Ishikawa (cell line): ENCODE results near the gene ANKRD66.

ENCODE experiments used
- CEBPB ChIP-seq: IDR thresholded peaks from 2 replicates; pipeline ENCODE4 v1.6.1; 2012
- CREB1 ChIP-seq: IDR thresholded peaks from 2 replicates; pipeline ENCODE4 v1.6.1; 2012; ENCODE audit warnings: low read depth
- EGR1 ChIP-seq: IDR thresholded peaks from 2 replicates; pipeline ENCODE4 v1.6.1; 2012
- EP300 ChIP-seq: IDR thresholded peaks from 2 replicates; pipeline ENCODE4 v1.6.1; 2012; ENCODE audit warnings: borderline replicate concordance
- FOXM1 ChIP-seq: IDR thresholded peaks from 2 replicates; pipeline ENCODE4 v1.6.1; 2012; ENCODE audit warnings: low read depth, borderline replicate concordance
- MAX ChIP-seq: IDR thresholded peaks from 2 replicates; pipeline ENCODE4 v1.6.1; 2012
- NFIC ChIP-seq: IDR thresholded peaks from 2 replicates; pipeline ENCODE4 v1.6.1; 2012
- RAD21 ChIP-seq: IDR thresholded peaks from 2 replicates; pipeline ENCODE4 v1.6.1; 2012; ENCODE audit warnings: low read depth
- TAF1 ChIP-seq: IDR thresholded peaks from 2 replicates; pipeline ENCODE4 v1.6.1; 2012; ENCODE audit warnings: low read depth, mild to moderate bottlenecking
- TEAD4 ChIP-seq: IDR thresholded peaks from 2 replicates; pipeline ENCODE4 v1.6.1; 2012
- USF1 ChIP-seq: IDR thresholded peaks from 2 replicates; pipeline ENCODE4 v1.6.1; 2012
- YY1 ChIP-seq: IDR thresholded peaks from 2 replicates; pipeline ENCODE4 v1.6.1; 2012; ENCODE audit warnings: low read depth
- ZBTB7A ChIP-seq: IDR thresholded peaks from 2 replicates; pipeline ENCODE4 v1.6.1; 2012; ENCODE audit warnings: low read depth

ANKRD66 gene

DNA sequence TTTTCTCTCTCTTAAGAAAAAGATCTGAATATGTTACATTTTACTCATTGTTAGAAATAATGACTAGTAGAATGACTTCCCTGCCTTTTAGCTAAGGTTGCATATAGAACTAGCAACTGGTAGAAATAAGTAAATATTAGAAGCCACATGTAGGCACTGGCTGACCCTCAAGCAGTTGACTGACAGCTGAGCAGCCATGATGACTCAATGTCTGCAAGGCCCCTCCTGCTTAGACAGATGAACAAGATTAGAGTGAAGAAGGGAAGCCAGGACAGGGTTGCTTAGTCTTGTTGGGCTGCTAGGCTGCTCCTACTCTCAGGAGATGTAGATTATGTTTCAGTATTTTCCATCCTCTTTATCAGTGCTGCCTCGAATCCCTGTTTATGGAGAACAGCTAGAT lies 52.9 kb downstream of the ANKRD66 start:
- TF ChIP-seq RAD21 (no peak), CREB1 (no peak), MAX (no peak), FOXM1 (no peak), EGR1 (no peak), USF1 (no peak), CEBPB (no peak), YY1 (no peak)

DNA sequence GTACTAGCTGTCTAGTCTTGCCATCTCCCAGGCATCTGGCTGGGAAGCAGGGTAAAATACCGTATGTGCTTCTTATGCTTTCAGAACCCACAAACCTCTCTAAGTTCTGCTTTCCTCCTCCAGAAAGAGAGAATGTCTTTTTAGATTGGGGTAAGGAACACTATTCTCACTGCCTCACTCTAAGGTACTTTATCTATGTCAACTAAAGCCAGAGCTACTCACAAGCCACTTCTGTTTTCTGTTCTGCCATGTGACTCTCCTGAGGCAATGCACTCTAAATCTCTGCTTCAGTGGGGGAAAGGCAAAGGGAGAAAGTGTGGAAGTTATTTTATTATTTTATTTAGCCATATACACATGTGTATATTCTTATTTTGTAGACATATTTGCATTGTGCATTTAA lies 62.1 kb downstream of the ANKRD66 start:
- TF ChIP-seq CEBPB (no peak), EGR1 (no peak), TEAD4 (no peak), ZBTB7A (no peak), TAF1 (no peak), NFIC (no peak), EP300 (no peak), YY1 (no peak), CREB1 (no peak), MAX (no peak), USF1 (no peak), FOXM1 (no peak), RAD21 (no peak)
